Fibroblast of lung (primary cell): ENCODE results near the gene SETBP1. TPM values are rescaled to one million over a fixed set of nuclear protein-coding genes. Genes with fewer than 3 reads are reported as not detected.

Source experiments
- DNase-seq, 2 donors: peaks; one replicate each; pipeline versions ENCODE4 v3.0.0 to v3.0.0-alpha.2; 2010; ENCODE audit warnings: low read depth in 2 of 2
- H2AFZ ChIP-seq: 2 replicates; pipeline ENCODE4 v1.5.1; 2012; ENCODE audit warnings: low read length, control low read depth, inconsistent platforms
- H3K27ac ChIP-seq: 2 replicates; pipeline ENCODE4 v1.5.1; 2011; ENCODE audit warnings: low read length, control low read depth; ENCODE audit not compliant: insufficient read depth
- H3K27me3 ChIP-seq: 2 replicates; pipeline ENCODE4 v1.5.1; 2011; ENCODE audit warnings: mild to moderate bottlenecking, low read length; ENCODE audit not compliant: control insufficient read depth, insufficient read depth
- H3K36me3 ChIP-seq: 2 replicates; pipeline ENCODE4 v1.5.1; 2011; ENCODE audit warnings: low read length; ENCODE audit not compliant: control insufficient read depth, insufficient read depth
- H3K4me1 ChIP-seq: 2 replicates; pipeline ENCODE4 v1.5.1; 2011; ENCODE audit warnings: low read length; ENCODE audit not compliant: control insufficient read depth, insufficient read depth; ENCODE audit errors: extremely low read depth
- H3K4me2 ChIP-seq: 2 replicates; pipeline ENCODE4 v1.5.1; 2011; ENCODE audit warnings: low read length, control low read depth; ENCODE audit not compliant: insufficient read depth; ENCODE audit errors: extremely low read depth
- H3K4me3 ChIP-seq, 4 experiments: fragments of 200-600 bp in 1 of 4; sonication (generic) in 1 of 4; replicated peaks in 1 of 4; 2 replicates each; pipeline ENCODE4 v1.5.1; 2011 to 2016; ENCODE audit warnings: low read length in 4 of 4, low read depth in 3 of 4, mild to moderate bottlenecking in 3 of 4, control low read depth in 2 of 4, inconsistent platforms in 1 of 4, mixed read lengths in 1 of 4; ENCODE audit not compliant: insufficient read depth in 1 of 4; ENCODE audit errors: control extremely low read depth in 1 of 4
- H3K79me2 ChIP-seq: 2 replicates; pipeline ENCODE4 v1.5.1; 2012; ENCODE audit warnings: mild to moderate bottlenecking, low read length, inconsistent platforms; ENCODE audit not compliant: control insufficient read depth, insufficient read depth
- H3K9ac ChIP-seq: 2 replicates; pipeline ENCODE4 v1.5.1; 2011; ENCODE audit warnings: mild to moderate bottlenecking, low read length, control low read depth; ENCODE audit not compliant: insufficient read depth
- H3K9me3 ChIP-seq: 2 replicates; pipeline ENCODE4 v1.5.1; 2012; ENCODE audit warnings: low read depth, low read length; ENCODE audit not compliant: control insufficient read depth, insufficient read depth
- H4K20me1 ChIP-seq: 2 replicates; pipeline ENCODE4 v1.5.1; 2011; ENCODE audit warnings: low read length; ENCODE audit not compliant: control insufficient read depth, insufficient read depth; ENCODE audit errors: extremely low read depth
- CTCF ChIP-seq, 2 donors: IDR thresholded peaks in 1 of 2; conservative IDR thresholded peaks in 1 of 2; 1 replicate in 1 of 2; 2 replicates in 1 of 2; pipeline ENCODE4 v1.5.1; 2011 to 2012; ENCODE audit warnings: low read length in 2 of 2, control low read depth in 1 of 2, inconsistent platforms in 1 of 2, low read depth in 1 of 2, mild to moderate bottlenecking in 1 of 2
- EZH2 ChIP-seq: IDR thresholded peaks from 2 replicates; pipeline ENCODE4 v1.5.1; 2012; ENCODE audit warnings: low read length, control low read depth, mild to moderate bottlenecking; ENCODE audit errors: missing control alignments
- polyA plus RNA-seq, 2 donors: library from polyadenylated mRNA; depleted of rRNA in 1 of 2; stranded (reverse) in 1 of 2; unstranded in 1 of 2; fragments of >200 nt; gene quantifications; 2 replicates each; pipeline ENCODE4 v1.2.1, GENCODE V29; 2011 to 2012; ENCODE audit warnings: missing spikeins in 1 of 2
- total RNA-seq: library from RNA; depleted of rRNA; stranded (reverse); fragments of >200 nt; gene quantifications from 2 replicates; pipeline ENCODE4 v1.2.1, GENCODE V29; 2014

SETBP1 gene
- total and polyA plus RNA-seq, 2 donors (not counting 1 experiment from before 2014, with no cell fraction given) = 4.5 to 5.4 TPM

- no peaks in the 10 kb centered on the region for H3K36me3 ChIP-seq
- H3K4me3 ChIP-seq = no peak overlapping the region
- TF ChIP-seq EZH2 (no peak), CTCF (conservative IDR thresholded peaks at IDR 0.05 in 1 of 2, IDR thresholded peaks at IDR 0.05 in 1 of 2; ENCODE audit: low read depth in 1 of 2, low read length in 2 of 2) (no peak)
- no peaks in the 10 kb centered on the region for H3K79me2 ChIP-seq
- peaks cover 2% of the 10 kb centered on the region for H3K4me1 ChIP-seq
- H3K9ac ChIP-seq = no peak overlapping the region
- no peak overlapping the region for H2AFZ ChIP-seq
- H3K9me3 ChIP-seq = no peaks in the 10 kb centered on the region
- H4K20me1 ChIP-seq = no peaks in the 10 kb centered on the region
- H3K27me3 ChIP-seq = no peaks in the 10 kb centered on the region
- DNase-seq = no peak
- H3K4me2 ChIP-seq = no peak overlapping the region
- H3K27ac ChIP-seq = no peak overlapping the region
Observed at GRCh38 chr18:44835703-44836102, 155.0 kb downstream of the SETBP1 start.

GRCh38 chr18:44836263-44836662, 155.6 kb downstream of the SETBP1 start:
- H3K9ac ChIP-seq = no peak overlapping the region
- no peaks in the 10 kb centered on the region for H3K79me2 ChIP-seq
- H3K27me3 ChIP-seq = no peaks in the 10 kb centered on the region
- H3K9me3 ChIP-seq = no peaks in the 10 kb centered on the region
- H2AFZ ChIP-seq = no peak overlapping the region
- no peak overlapping the region for H3K4me3 ChIP-seq
- DNase-seq = no peak
- H4K20me1 ChIP-seq = no peaks in the 10 kb centered on the region
- H3K36me3 ChIP-seq = no peaks in the 10 kb centered on the region
- H3K4me2 ChIP-seq = no peak overlapping the region
- H3K27ac ChIP-seq = no peak overlapping the region
- TF ChIP-seq EZH2 (no peak), CTCF (conservative IDR thresholded peaks at IDR 0.05 in 1 of 2, IDR thresholded peaks at IDR 0.05 in 1 of 2; ENCODE audit: low read depth in 1 of 2, low read length in 2 of 2) (no peak)
- peaks cover 2% of the 10 kb centered on the region for H3K4me1 ChIP-seq

- Histone ChIP-seq H4K20me1 (no peaks in the 10 kb centered on the region), H3K9me3 (no peaks in the 10 kb centered on the region)
- DNase-seq = no peak
Observed at GRCh38 chr18:44837482-44838180, 156.9 kb downstream of the SETBP1 start.

More at GRCh38 chr18:44837482-44838180, 156.9 kb downstream of the SETBP1 start:
- Histone ChIP-seq H3K4me2 (no peak overlapping the region), H3K27ac (no peak overlapping the region), H3K27me3 (no peaks in the 10 kb centered on the region), H3K79me2 (no peaks in the 10 kb centered on the region), H3K36me3 (no peaks in the 10 kb centered on the region), H2AFZ (no peak overlapping the region), H3K4me3 (no peak overlapping the region), H3K9ac (no peak overlapping the region), H3K4me1 (peaks cover 2% of the 10 kb centered on the region)
- TF ChIP-seq EZH2 = no peak
- no peak for TF ChIP-seq CTCF (conservative IDR thresholded peaks at IDR 0.05 in 1 of 2, IDR thresholded peaks at IDR 0.05 in 1 of 2; ENCODE audit: low read depth in 1 of 2, low read length in 2 of 2)
